Measurements from ENCODE around the gene C4orf50.

DNA sequence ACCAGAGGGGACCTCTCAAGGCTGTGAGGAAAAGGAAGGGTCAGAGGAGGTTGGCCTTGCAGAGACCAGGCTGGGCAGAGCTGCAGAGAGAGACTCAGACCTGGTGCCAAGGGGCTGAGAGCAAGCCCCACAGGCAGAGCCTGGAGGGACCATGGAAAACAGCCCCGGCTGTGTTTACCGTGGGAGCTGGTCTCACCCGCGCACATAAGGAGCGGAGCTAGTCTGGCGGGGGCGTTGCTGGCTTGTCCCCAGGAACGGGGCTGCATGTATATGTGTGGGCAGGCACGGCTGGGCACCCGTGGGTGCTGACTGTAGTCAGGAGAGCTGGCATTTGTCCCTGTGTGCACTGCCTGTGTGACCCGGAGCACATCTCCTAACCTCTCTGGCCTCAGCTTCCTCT is 45.7 kb downstream of the C4orf50 start:
- TF ChIP-seq, protein P1, sequence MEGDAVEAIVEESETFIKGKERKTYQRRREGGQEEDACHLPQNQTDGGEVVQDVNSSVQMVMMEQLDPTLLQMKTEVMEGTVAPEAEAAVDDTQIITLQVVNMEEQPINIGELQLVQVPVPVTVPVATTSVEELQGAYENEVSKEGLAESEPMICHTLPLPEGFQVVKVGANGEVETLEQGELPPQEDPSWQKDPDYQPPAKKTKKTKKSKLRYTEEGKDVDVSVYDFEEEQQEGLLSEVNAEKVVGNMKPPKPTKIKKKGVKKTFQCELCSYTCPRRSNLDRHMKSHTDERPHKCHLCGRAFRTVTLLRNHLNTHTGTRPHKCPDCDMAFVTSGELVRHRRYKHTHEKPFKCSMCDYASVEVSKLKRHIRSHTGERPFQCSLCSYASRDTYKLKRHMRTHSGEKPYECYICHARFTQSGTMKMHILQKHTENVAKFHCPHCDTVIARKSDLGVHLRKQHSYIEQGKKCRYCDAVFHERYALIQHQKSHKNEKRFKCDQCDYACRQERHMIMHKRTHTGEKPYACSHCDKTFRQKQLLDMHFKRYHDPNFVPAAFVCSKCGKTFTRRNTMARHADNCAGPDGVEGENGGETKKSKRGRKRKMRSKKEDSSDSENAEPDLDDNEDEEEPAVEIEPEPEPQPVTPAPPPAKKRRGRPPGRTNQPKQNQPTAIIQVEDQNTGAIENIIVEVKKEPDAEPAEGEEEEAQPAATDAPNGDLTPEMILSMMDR (IDR thresholded peaks at IDR 0.05; ENCODE audit: insufficient read depth, low read length, poor library complexity, severe bottlenecking), result no peak
- TF ChIP-seq EZH2phosphoT487 (conservative IDR thresholded peaks at IDR 0.05; ENCODE audit: low read length), result no peak

All from SU-DHL-6 (cell line).